Thymus (tissue), 11 donors: ENCODE results near the gene CDCA3. TPM values are rescaled to one million over a fixed set of nuclear protein-coding genes. Genes with fewer than 3 reads are reported as not detected.
"Not testable (repeated sequence)": the region's sequence is repeated elsewhere in the genome, so short reads cannot be mapped to it uniquely, and the experiment has no call there.

Experiments
- DNase-seq, 9 donors: peaks; one replicate each; pipeline ENCODE4 v3.0.0-alpha.2; 2013; ENCODE audit warnings: low spot score in 9 of 9, low read depth in 6 of 9, missing footprints in 1 of 9
- H3K27ac ChIP-seq, 2 donors: one replicate each; pipeline ENCODE4 v1.5.1; 2013; ENCODE audit warnings: control low read depth in 1 of 2, low read depth in 1 of 2, low read length in 1 of 2, mild to moderate bottlenecking in 1 of 2, moderate library complexity in 1 of 2
- H3K27me3 ChIP-seq, 2 donors: one replicate each; pipeline ENCODE4 v1.5.1; 2013; ENCODE audit warnings: low read length in 1 of 2; ENCODE audit not compliant: control insufficient read depth in 2 of 2, insufficient read depth in 1 of 2
- H3K36me3 ChIP-seq, 2 donors: one replicate each; pipeline ENCODE4 v1.5.1; 2013; ENCODE audit warnings: low read length in 1 of 2, mild to moderate bottlenecking in 1 of 2, moderate library complexity in 1 of 2; ENCODE audit not compliant: control insufficient read depth in 2 of 2, insufficient read depth in 2 of 2
- H3K4me1 ChIP-seq, 2 donors: one replicate each; pipeline ENCODE4 v1.5.1; 2013; ENCODE audit warnings: low read length in 2 of 2; ENCODE audit not compliant: control insufficient read depth in 2 of 2, insufficient read depth in 2 of 2
- H3K4me3 ChIP-seq, 2 donors: one replicate each; pipeline ENCODE4 v1.5.1; 2013; ENCODE audit warnings: low read length in 2 of 2, control low read depth in 1 of 2, mild to moderate bottlenecking in 1 of 2
- H3K9me3 ChIP-seq, 2 donors: one replicate each; pipeline ENCODE4 v1.5.1; 2013; ENCODE audit warnings: low read length in 1 of 2, mild to moderate bottlenecking in 1 of 2; ENCODE audit not compliant: control insufficient read depth in 2 of 2, insufficient read depth in 1 of 2
- WGBS: extraction: QIAGEN DNeasy Blood & Tissue Kit; methylation state at CpG from one replicate; pipeline ENCODE4 v1.1.7; 2013; 5-methylcytosine and 5-hydroxymethylcytosine counted together
- polyA plus RNA-seq: library from polyadenylated mRNA; stranded (reverse); fragments of 200-250 nt; gene quantifications from one replicate; pipeline ENCODE4 v1.2.3, GENCODE V29; 2013
- total RNA-seq: library from RNA; stranded (reverse); fragments of 120-200 nt; gene quantifications from one replicate; pipeline ENCODE4 v1.2.4, GENCODE V29; 2013
- donor health status: healthy.

Gene CDCA3
- total and polyA plus RNA-seq, 2 donors, result 5.9 to 44.3 TPM

DNA sequence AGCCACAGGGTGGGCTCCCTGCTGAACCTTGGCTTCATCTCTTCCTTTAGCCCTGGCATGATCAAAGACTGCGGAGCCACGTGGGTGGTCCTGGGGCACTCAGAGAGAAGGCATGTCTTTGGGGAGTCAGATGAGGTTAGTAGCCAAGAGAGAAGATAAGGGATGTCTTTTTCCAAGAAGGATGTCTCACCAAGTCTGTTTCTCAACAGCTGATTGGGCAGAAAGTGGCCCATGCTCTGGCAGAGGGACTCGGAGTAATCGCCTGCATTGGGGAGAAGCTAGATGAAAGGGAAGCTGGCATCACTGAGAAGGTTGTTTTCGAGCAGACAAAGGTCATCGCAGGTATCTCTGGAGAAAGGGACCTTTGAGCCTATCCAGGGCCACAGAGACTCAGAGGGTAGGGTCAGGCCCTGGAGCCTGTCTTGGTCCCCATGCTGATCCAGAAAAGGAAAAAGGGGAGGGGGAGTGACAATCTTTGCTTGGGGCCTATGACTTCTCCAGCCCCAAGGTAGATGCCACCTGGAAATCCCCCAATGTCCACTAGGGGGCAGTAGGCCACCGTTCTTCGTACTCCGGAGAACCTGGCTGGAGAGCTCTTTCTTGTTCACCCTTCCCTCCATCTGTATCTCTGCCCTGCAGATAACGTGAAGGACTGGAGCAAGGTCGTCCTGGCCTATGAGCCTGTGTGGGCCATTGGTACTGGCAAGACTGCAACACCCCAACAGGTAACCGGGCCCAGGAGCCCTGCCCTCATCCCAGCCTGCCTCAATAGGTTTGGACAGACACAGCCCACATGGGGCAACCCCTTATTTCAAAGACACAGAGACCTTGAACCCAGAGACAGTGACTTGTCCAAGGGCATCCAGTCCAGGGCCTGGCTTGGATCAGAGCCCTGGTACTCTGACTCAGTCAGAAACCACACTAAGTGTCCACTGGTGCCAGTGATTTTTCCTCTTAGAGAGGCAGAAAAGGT lies 18.2 kb upstream of the CDCA3 start:
- Histone ChIP-seq H3K36me3 (peaks cover 26 to 46% of the 10 kb centered on the region in 2 donors), H3K4me1 (peaks cover 18 to 60% of the 10 kb centered on the region in 2 donors), H3K9me3 (peaks cover 0 to 4% of the 10 kb centered on the region in 2 donors), H3K4me3 (peak overlapping the region in 1 of 2 donors; percentile 5), H3K27me3 (no peaks in the 10 kb centered on the region), H3K27ac (peak overlapping the region in 1 of 2 donors; percentile 55)
- WGBS, result 55% methylated on average over 12 of the region's 12 CpGs
- peak; percentile 61 to 92 (median 83) for DNase-seq

DNA sequence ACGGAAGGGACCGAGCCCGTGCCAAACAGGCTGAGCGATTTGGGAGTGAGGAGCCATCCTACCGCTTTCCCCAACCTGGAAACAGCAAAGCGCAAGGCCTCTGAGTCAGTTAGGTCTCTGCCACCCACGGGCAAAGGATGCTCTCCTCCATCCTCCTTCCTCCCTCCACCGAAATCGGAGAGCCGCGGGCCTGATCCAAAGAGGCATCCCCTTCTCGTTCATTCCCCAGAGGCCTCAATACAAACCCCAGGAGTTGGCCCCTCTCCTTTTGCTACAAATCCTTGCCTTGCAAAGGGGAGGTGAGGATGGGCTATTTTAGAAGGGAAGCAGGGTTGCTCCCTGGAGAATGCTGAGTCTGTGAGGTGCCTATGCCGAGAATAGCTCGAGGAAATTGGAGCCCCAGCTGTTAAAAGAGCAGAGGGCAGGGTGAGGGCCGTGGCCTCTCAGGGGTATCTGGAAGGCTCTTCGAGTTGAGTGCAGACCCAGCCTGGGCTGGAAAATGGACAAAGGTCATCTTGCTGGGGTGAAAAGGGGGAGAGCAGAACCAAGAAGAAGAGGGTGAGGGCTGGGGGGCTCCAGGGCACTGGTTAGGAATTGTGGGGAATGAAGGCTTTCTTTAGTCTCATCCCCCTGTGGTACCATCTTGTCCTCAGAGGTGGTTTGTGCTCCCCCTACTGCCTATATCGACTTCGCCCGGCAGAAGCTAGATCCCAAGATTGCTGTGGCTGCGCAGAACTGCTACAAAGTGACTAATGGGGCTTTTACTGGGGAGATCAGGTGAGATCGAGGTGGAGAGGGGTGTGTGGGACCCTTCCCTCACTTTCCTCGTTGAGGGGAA lies 17.3 kb upstream of the CDCA3 start:
- 19% methylated on average over 22 of the region's 22 CpGs for WGBS
- no peaks in the 10 kb centered on the region for H3K27me3 ChIP-seq
- peak overlapping the region; percentile 57 to 78 for H3K4me3 ChIP-seq
- H3K9me3 ChIP-seq, result peaks cover 0 to 4% of the 10 kb centered on the region in 2 donors
- peaks cover 15 to 51% of the 10 kb centered on the region in 2 donors for H3K4me1 ChIP-seq
- peak in 2 of 9 donors; percentile 44 to 45 for DNase-seq
- H3K27ac ChIP-seq, result peak overlapping the region; percentile 82 to 92
- peaks cover 32 to 55% of the 10 kb centered on the region in 2 donors for H3K36me3 ChIP-seq

DNA sequence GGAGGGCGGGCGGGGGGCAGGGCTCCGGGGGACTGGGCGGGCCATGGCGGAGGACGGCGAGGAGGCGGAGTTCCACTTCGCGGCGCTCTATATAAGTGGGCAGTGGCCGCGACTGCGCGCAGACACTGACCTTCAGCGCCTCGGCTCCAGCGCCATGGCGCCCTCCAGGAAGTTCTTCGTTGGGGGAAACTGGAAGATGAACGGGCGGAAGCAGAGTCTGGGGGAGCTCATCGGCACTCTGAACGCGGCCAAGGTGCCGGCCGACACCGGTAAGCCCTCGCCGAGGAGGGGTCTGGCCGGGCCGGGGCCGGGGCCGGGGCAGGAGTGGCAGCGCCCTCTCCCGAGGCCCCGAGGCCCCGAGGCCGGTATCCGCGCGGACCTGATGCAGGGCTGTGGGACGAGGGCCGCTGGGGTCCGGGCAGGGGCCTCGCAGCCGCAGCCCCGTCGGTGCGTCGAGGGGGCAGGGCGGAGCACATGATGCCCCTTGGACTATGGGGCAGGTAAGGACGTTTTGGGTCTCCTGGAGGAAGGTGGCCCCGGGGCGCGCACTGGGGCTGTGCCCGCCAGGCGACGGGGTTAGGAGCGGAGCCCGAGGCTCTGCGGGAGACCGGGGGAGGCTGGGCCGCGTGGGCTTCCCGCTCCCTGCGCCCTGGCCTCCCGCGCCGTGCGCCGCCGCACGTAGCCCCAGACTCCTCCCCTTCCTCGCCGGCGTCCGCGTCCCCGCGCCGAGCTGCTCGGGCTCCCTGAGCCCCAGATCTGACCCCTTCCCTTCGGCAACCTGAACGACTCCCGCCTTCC lies 16.5 kb upstream of the CDCA3 start, which contains the start of gene TPI1:
TPI1 (plus strand) TSS at position 119 of the 798 bp plus-strand sequence; CDS start at position 155, 36 bp downstream.
- peak within 1 kb of the TSS; percentile 57 to 78 for H3K4me3 ChIP-seq
- H3K36me3 ChIP-seq, result peaks cover 37 to 62% of the 10 kb centered on the region in 2 donors
- WGBS, result under 1% methylated on average over 86 of the region's 86 CpGs
- H3K27ac ChIP-seq, result peak within 1 kb of the TSS; percentile 82 to 92
- H3K4me1 ChIP-seq, result peaks cover 15 to 47% of the 10 kb centered on the region in 2 donors
- no peaks in the 10 kb centered on the region for H3K27me3 ChIP-seq
- H3K9me3 ChIP-seq, result peaks cover 0 to 2% of the 10 kb centered on the region in 2 donors
- DNase-seq, result peak in 6 of 9 donors; percentile 45 to 79 (median 56)

DNA sequence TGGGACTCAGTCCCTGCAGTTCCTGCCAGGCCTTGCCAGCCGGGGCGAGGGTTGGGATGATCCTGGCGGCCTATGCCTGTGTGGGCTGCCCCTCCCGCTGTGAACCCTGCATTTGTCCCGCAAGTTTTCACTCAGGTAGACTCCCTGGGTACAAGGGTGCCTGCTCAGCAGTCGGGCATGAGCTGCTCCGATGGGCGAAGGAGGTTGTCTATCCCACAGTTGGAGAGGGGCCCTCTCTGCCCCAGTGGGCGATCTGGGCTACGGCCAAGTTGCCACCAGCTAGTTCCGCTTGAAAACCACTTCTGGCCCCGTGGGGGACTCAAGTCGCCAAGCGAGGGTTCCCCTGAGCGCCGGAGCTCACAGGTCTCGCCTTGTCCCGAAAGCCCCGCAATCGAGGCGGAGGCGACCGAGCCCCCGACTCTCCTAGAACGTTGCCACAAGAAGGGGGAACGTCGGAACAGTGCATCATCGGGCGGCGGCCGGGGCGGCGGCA lies 15.9 kb upstream of the CDCA3 start:
- Histone ChIP-seq H3K27ac (peak overlapping the region; percentile 43 to 92), H3K27me3 (no peaks in the 10 kb centered on the region), H3K9me3 (no peaks in the 10 kb centered on the region), H3K4me1 (peaks cover 12 to 40% of the 10 kb centered on the region in 2 donors), H3K36me3 (peaks cover 42 to 68% of the 10 kb centered on the region in 2 donors), H3K4me3 (peak overlapping the region; percentile 57 to 78)
- 10% methylated on average over 33 of the region's 33 CpGs for WGBS
- DNase-seq, result no peak

DNA sequence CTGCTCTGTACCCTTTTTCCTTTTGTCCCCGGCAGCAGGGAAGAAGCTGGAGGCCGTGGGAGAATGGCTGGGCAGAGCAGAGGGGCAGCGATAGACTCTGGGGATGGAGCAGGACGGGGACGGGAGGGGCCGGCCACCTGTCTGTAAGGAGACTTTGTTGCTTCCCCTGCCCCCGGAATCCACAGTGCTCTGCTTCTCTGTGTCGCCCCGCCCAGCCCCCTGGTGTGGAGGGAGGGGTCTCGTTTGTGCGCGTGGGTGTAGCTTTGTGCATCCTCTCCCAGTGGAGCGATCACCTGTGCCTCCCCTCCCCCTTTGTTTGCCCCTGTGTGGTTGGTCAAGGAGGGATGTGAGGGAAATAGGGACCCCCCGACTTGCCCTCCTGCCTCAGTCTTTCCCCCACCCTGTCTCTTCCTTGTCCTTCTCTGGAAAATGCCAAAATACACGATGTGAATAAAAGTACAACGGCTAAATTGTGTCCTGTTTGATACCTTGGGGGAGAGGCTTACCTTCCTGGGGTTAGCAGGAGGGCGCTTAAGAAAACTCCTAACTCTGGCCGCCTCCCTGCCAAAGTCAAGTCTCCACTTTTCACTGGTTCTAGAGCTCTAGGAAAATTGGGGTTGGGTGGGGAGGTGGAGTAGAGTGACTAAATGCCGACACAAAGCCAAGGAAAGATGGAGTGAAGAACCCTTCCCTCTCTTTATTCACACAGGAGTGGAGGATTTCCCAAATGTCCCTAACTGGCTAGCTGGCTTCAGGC lies 15.3 kb upstream of the CDCA3 start:
- DNase-seq, result peak in 1 of 9 donors; percentile 12
- Histone ChIP-seq H3K27me3 (no peaks in the 10 kb centered on the region), H3K4me3 (no peak overlapping the region), H3K27ac (no peak overlapping the region), H3K36me3 (peaks cover 48 to 70% of the 10 kb centered on the region in 2 donors), H3K4me1 (peaks cover 8 to 34% of the 10 kb centered on the region in 2 donors), H3K9me3 (no peaks in the 10 kb centered on the region)
- 91% methylated on average over 19 of the region's 19 CpGs for WGBS

DNA sequence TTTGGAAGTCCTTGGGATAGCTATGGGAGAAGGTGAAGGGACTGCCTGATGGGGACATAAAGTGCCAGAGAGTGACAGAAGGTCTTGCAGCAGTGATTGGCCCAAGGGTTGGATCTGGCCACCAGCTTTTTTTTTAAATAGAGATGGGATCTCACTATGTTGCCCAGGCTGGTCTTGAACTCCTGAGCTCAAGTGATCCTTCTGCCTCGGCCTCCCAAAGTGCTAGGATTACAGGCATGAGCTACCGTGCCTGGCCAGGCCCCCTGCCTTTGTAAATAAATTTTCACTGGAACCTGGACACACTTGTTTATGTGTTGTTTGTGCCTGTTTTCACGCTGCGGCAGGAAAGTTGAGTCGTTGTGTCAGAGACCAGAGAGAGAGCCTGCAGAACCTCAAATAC lies 14.2 kb upstream of the CDCA3 start:
- not testable (repeated sequence) for H3K27me3 ChIP-seq, H3K27ac ChIP-seq, H3K4me3 ChIP-seq, H3K9me3 ChIP-seq, DNase-seq
- Histone ChIP-seq H3K4me1 (peaks cover 6 to 28% of the 10 kb centered on the region in 2 donors), H3K36me3 (peaks cover 52 to 70% of the 10 kb centered on the region in 2 donors)
- WGBS, result 97% methylated on average over 5 of the region's 5 CpGs

DNA sequence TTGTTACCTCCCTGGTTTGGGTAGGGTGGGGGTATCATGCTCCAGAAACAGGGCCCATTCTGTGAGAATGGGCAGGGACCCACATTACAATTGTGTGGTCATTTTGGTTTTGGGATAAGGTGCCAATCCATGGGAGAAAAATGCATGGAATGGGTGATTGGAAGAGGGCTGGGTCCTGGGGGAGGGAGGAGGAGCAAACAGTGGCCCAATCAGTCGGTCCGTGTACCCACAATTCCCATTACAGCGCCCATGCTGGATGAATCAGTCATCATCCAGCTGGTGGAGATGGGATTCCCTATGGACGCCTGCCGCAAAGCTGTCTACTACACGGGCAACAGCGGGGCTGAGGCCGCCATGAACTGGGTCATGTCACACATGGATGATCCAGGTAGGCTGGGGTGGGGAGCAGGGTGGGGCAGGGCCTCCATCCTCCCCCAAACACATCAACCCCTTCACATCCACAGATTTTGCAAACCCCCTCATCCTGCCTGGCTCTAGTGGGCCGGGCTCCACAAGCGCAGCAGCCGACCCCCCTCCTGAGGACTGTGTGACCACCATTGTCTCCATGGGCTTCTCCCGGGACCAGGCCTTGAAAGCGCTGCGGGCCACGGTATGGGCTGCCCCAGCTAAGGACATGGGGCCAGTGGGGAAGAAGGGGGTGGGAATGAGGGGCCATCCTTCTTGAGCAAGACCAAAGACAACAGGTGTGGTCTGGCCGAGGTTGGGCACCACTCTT lies 12.7 kb upstream of the CDCA3 start:
- WGBS, result 99% methylated on average over 16 of the region's 16 CpGs
- Histone ChIP-seq H3K4me1 (peaks cover 6 to 16% of the 10 kb centered on the region in 2 donors), H3K36me3 (peaks cover 59 to 73% of the 10 kb centered on the region in 2 donors), H3K27me3 (no peaks in the 10 kb centered on the region), H3K4me3 (no peak overlapping the region), H3K27ac (no peak overlapping the region), H3K9me3 (no peaks in the 10 kb centered on the region)
- DNase-seq, result no peak
